Left ventricle myocardium inferior (tissue), 1 donor: Measurements from ENCODE around the gene SPHK1. TPM values are rescaled to one million over a fixed set of nuclear protein-coding genes. Genes with fewer than 3 reads are reported as not detected.

Experiments
- DNase-seq: peaks from one replicate; pipeline ENCODE4 v3.0.0-alpha.2; 2020
- H3K27ac ChIP-seq: fragments of 200-600 bp; replicated peaks from 2 replicates; pipeline ENCODE4 v1.8.0; 2021
- H3K27me3 ChIP-seq: fragments of 200-600 bp; 2 replicates; pipeline ENCODE4 v1.8.0; 2021; ENCODE audit warnings: low read depth
- H3K36me3 ChIP-seq: fragments of 200-600 bp; 2 replicates; pipeline ENCODE4 v1.8.0; 2021
- H3K4me1 ChIP-seq: fragments of 200-600 bp; 2 replicates; pipeline ENCODE4 v1.8.0; 2021
- H3K4me3 ChIP-seq: fragments of 200-600 bp; 2 replicates; pipeline ENCODE4 v1.8.0; 2021; ENCODE audit warnings: mild to moderate bottlenecking, moderate library complexity
- H3K9me3 ChIP-seq: fragments of 200-600 bp; replicated peaks from 2 replicates; pipeline ENCODE4 v1.8.0; 2021
- intact Hi-C: fragments of 100-400 bp; cut with micrococcal nuclease; formaldehyde crosslinking; loops from one replicate; pipeline ENCODE4 v1.11.0; 2022
- total RNA-seq: library from RNA; stranded (reverse); fragmentation: NEBNext Ultra II Directional; extraction: Animal tissue kit (Norgen Biotek cat#: 25700); gene quantifications from one replicate; pipeline ENCODE4 v1.2.1, GENCODE V29; 2021
- TF ChIP-seq, protein P1 (sequence below): fragments of 200-600 bp; IDR thresholded peaks from 2 replicates; pipeline ENCODE4 v1.8.0; 2021; ENCODE audit warnings: antibody characterized with exemption, mild to moderate bottlenecking, borderline replicate concordance
- donor health status: DM: no; HTN: yes; CAD: no; lungs with severe emphysema.

SPHK1 gene
- total RNA-seq, 1 donor from 2014 or later = 2.3 TPM

DNA sequence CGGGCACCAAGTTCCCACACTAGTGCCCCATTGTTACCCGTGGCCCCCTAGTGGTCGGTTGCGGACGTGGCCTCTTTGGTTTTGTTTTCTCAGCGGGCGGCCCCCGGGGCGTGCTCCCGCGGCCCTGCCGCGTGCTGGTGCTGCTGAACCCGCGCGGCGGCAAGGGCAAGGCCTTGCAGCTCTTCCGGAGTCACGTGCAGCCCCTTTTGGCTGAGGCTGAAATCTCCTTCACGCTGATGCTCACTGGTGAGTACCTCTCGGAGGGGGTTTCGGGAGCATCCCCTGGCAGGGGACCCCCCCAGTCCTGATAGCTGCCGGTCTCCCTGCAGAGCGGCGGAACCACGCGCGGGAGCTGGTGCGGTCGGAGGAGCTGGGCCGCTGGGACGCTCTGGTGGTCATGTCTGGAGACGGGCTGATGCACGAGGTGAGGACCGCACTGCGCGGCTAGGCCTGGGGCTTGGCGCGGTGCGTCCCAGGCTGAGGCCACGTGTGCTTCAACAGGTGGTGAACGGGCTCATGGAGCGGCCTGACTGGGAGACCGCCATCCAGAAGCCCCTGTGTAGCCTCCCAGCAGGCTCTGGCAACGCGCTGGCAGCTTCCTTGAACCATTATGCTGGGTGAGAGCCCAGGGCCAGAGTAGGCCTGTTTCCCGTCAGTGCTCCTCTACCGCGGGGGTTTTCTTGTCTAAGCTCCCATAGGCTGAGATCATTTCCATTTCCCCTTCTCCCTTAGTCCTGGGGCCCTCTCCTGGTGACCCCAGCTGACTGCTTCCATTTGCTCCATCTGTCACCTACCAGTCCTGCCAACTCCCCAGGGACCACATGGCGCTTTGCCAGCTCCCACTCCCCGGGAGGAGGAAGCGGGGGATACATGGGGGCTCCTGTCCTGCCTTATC is 1.7 kb downstream of the SPHK1 start:
- peak; percentile 81 for DNase-seq
- TF ChIP-seq, protein P1, sequence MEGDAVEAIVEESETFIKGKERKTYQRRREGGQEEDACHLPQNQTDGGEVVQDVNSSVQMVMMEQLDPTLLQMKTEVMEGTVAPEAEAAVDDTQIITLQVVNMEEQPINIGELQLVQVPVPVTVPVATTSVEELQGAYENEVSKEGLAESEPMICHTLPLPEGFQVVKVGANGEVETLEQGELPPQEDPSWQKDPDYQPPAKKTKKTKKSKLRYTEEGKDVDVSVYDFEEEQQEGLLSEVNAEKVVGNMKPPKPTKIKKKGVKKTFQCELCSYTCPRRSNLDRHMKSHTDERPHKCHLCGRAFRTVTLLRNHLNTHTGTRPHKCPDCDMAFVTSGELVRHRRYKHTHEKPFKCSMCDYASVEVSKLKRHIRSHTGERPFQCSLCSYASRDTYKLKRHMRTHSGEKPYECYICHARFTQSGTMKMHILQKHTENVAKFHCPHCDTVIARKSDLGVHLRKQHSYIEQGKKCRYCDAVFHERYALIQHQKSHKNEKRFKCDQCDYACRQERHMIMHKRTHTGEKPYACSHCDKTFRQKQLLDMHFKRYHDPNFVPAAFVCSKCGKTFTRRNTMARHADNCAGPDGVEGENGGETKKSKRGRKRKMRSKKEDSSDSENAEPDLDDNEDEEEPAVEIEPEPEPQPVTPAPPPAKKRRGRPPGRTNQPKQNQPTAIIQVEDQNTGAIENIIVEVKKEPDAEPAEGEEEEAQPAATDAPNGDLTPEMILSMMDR = peak; percentile 89
- Histone ChIP-seq H3K27me3 (no peaks in the 10 kb centered on the region), H3K9me3 (no peaks in the 10 kb centered on the region), H3K36me3 (peaks cover 7% of the 10 kb centered on the region), H3K27ac (peak overlapping the region; percentile 89), H3K4me1 (peaks cover 59% of the 10 kb centered on the region), H3K4me3 (peak overlapping the region; percentile 75)
- intact Hi-C loops = no loop called here

DNA sequence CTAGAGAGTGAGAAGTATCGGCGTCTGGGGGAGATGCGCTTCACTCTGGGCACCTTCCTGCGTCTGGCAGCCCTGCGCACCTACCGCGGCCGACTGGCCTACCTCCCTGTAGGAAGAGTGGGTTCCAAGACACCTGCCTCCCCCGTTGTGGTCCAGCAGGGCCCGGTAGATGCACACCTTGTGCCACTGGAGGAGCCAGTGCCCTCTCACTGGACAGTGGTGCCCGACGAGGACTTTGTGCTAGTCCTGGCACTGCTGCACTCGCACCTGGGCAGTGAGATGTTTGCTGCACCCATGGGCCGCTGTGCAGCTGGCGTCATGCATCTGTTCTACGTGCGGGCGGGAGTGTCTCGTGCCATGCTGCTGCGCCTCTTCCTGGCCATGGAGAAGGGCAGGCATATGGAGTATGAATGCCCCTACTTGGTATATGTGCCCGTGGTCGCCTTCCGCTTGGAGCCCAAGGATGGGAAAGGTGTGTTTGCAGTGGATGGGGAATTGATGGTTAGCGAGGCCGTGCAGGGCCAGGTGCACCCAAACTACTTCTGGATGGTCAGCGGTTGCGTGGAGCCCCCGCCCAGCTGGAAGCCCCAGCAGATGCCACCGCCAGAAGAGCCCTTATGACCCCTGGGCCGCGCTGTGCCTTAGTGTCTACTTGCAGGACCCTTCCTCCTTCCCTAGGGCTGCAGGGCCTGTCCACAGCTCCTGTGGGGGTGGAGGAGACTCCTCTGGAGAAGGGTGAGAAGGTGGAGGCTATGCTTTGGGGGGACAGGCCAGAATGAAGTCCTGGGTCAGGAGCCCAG is 2.8 kb downstream of the SPHK1 start:
- H3K27me3 ChIP-seq = no peaks in the 10 kb centered on the region
- no peaks in the 10 kb centered on the region for H3K9me3 ChIP-seq
- peaks cover 18% of the 10 kb centered on the region for H3K36me3 ChIP-seq
- intact Hi-C loops = no loop called here
- H3K27ac ChIP-seq = no peak overlapping the region
- no peak for DNase-seq
- peaks cover 58% of the 10 kb centered on the region for H3K4me1 ChIP-seq
- H3K4me3 ChIP-seq = no peak overlapping the region
- TF ChIP-seq, protein P1 = no peak

DNA sequence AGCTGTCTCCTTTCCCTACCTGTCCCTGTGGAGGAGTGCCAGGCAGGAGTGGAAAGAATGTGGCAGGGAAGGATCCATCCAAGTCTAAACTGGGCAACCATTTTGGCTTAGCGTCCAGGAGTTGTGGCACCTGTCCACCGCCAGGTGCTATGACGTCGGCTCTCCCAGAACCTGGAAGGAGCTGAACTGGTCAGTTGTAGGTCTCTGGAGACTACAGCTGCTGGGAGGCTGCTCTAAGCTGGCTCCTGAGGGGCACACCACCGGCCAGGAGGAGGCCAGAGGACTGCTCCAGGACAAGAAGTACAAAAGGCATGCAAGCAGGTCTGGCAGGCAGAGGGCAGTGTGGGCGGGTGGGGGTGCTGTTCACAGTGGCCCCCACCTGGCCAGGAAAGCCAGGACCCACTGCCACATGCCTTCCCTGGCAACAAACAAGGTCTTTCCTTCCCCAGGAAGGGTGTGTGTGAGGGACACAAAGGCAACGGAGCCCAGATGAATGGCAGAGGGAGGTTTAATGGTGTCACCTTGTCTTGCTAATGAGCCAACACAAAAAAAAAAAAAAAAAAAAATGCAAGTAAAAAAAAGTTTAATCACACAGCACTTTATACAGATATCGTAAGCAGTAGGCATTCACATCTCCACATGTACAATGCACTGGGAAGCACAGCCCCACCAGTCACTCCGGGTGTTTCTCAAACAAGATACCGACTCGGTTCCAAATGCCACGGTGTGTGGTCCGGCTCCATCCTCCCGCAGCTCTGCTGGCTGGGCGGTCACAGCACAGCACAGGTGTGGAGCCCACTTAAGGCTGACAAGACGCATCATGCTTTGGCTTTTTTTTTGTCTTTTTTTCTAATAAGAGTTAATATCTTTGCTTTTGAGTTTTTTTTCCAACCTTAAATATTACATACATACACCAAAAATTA is 4.8 kb downstream of the SPHK1 start:
- TF ChIP-seq, protein P1 = no peak
- H3K9me3 ChIP-seq = no peaks in the 10 kb centered on the region
- peaks cover 36% of the 10 kb centered on the region for H3K36me3 ChIP-seq
- no peak overlapping the region for H3K4me3 ChIP-seq
- no peaks in the 10 kb centered on the region for H3K27me3 ChIP-seq
- intact Hi-C loops = no loop called here
- peaks cover 39% of the 10 kb centered on the region for H3K4me1 ChIP-seq
- DNase-seq = no peak
- H3K27ac ChIP-seq = no peak overlapping the region

DNA sequence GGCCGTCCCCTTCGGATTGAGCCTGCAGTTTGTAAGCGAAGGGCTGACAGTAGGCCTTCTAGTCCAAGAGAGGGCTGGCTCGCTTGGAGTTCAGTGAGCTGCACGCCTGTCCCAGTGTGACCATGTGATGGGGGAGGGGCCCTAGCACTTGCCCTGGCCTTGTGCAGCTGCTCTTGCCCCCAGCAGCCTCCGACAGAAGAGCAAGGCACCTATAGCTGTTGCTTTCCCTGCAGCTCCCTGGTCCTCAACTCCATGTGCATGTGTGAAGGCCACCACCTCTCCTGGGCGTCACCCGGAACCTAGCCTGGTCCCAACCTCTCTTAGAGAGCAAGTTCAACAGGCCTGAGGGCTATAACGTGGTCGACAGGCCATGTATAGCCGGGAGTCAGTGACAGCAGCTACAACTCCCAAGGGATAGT is 5.6 kb downstream of the SPHK1 start:
- H3K36me3 ChIP-seq = peaks cover 44% of the 10 kb centered on the region
- intact Hi-C loops = no loop called here
- H3K27ac ChIP-seq = no peak overlapping the region
- no peak for DNase-seq
- TF ChIP-seq, protein P1 = no peak
- peaks cover 33% of the 10 kb centered on the region for H3K4me1 ChIP-seq
- no peaks in the 10 kb centered on the region for H3K27me3 ChIP-seq
- no peaks in the 10 kb centered on the region for H3K9me3 ChIP-seq
- H3K4me3 ChIP-seq = no peak overlapping the region
